ENCODE data around the gene TCAF2.
"Not testable (repeated sequence)": the region's sequence is repeated elsewhere in the genome, so short reads cannot be mapped to it uniquely, and the experiment has no call there.

The TCAF2 gene

DNA sequence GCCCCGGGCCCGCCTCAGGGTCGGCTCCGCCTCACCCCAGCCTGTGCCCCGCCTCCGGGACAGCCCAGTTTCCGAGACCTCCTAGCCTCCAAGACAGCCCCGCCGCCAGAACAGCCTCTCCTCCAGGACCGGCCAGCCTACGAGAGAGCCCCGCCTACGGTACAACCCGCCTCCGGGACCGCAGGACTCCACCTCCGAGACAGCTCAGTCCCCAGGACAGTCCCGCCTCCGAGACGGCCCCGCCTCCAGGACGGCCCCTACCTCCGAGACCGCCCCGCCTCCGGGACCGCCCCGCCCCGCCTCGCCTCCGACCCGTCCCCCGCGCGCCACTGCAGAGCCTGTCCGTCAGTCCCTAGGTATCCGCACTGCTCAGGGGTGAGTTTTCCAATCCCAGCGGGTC is at the start of gene TCAF2:
Gene TCAF2, plus strand, starts transcription at position 329 of the 400 bp plus-strand sequence.
- DNase-seq (ENCODE audit: low read depth in 2 of 2, low spot score in 1 of 2), result peak; percentile 41 to 43

GRCh38 chr7:143571501-143571900 is 49.3 kb upstream of the TCAF2 start, which contains the start of gene CTAGE15:
Gene CTAGE15, plus strand, starts transcription at chr7:143571801. Its CDS starts 17 bp downstream, at chr7:143571818.
- DNase-seq (ENCODE audit: low read depth in 2 of 2, low spot score in 1 of 2), result not testable (repeated sequence)

DNA sequence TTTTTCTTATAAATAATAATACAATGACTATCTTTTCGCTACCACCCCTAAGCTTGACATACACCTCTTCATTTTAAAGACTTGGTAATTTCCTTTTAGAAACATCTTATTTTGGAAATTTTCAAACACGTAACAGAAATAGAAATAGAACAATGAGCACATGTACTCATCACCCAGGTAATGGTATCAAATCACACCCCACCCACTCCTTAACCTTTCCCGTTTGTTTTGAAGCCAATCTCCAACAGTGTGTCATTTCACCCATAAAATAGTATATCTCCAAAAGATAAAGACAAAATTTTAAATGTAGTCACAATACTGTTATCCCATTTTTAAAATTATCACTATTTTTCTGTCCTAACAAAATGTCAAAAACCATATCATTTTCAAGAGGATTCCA is 32.6 kb upstream of the TCAF2 start:
- not testable (repeated sequence) for DNase-seq (ENCODE audit: low read depth in 2 of 2, low spot score in 1 of 2)

GRCh38 chr7:143589897-143590296 is 30.9 kb upstream of the TCAF2 start:
- DNase-seq (ENCODE audit: low read depth in 2 of 2, low spot score in 1 of 2), result not testable (repeated sequence)

DNA sequence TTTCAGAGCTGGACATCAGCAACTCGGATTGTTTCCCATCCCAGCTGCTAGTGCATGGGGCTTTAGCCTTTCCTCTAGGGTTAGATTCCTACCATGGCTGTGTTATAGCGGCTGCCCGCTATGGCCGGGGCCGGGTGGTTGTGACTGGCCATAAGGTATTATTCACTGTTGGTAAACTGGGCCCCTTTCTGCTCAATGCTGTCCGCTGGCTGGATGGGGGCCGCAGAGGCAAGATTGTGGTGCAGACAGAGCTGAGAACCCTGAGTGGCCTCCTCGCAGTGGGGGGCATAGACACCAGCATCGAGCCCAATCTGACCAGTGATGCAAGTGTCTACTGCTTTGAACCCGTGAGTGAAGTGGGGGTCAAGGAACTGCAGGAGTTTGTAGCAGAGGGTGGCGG is 22.7 kb upstream of the TCAF2 start:
- not testable (repeated sequence) for DNase-seq (ENCODE audit: low read depth in 2 of 2, low spot score in 1 of 2)

DNA sequence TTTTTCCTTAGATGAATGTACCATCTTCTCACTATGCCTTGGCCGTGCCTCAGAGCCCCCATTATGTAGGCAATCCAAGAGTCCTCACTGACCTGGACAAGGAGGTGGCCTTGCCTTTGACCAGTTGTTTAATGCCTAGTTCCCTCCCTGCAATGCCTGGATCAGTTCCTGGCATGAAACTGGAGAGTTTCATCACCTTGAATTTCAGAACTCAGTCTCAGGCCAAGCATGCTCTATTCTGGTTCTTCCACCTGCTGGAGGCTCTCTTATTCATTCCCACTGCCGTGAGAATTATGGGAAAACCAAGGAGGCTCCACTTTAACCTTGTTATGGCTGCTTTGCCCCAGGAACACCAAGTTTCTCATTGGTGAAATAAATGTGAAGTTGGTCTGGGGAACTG is 17.2 kb upstream of the TCAF2 start:
- DNase-seq (ENCODE audit: low read depth in 2 of 2, low spot score in 1 of 2), result not testable (repeated sequence)

DNA sequence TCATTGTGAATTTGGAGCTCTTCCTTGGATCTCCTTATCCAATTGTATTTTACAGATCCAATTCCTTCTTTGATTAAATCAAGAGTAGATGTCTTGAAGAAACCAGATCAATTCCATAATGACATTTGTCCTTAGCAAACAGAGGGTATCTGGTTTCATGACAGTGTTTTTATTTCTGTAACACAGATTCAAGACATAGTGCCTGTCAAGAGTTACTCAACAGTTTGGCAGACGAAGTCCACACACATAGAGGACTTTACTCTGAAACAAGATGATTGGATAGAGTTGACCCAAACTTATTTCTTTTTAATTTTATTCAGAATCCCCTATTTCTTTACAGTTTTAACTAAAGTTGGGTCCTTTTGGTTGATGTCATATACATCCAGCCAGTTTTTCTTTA is 14.7 kb upstream of the TCAF2 start:
- not testable (repeated sequence) for DNase-seq (ENCODE audit: low read depth in 2 of 2, low spot score in 1 of 2)

- DNase-seq (ENCODE audit: low read depth in 2 of 2, low spot score in 1 of 2), result not testable (repeated sequence)
Measured at GRCh38 chr7:143615545-143615944, 5.2 kb upstream of the TCAF2 start.

DNA sequence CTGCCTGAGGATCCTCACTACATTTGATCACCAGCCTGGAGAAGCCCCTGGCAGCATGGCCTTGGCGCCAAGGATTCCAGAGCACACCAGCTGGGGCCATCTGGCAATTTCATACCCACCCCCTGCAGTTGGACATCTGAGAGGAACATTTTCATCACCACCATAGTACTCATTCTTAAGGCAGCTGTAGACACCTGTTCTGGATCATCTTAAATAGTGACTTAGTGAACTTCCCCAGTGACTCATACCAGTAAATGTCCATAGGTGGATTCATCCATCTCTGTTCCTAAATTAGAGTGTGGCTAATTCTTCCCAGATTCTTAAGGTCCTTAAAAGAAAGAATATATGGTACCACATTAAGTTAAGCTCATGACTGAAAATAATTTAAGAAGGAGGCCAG is 3.6 kb upstream of the TCAF2 start:
- DNase-seq (ENCODE audit: low read depth in 2 of 2, low spot score in 1 of 2), result not testable (repeated sequence)

- DNase-seq (ENCODE audit: low read depth in 2 of 2, low spot score in 1 of 2), result not testable (repeated sequence)
Measured at GRCh38 chr7:143620058-143620457, 716 bp upstream of the TCAF2 start.

DNA sequence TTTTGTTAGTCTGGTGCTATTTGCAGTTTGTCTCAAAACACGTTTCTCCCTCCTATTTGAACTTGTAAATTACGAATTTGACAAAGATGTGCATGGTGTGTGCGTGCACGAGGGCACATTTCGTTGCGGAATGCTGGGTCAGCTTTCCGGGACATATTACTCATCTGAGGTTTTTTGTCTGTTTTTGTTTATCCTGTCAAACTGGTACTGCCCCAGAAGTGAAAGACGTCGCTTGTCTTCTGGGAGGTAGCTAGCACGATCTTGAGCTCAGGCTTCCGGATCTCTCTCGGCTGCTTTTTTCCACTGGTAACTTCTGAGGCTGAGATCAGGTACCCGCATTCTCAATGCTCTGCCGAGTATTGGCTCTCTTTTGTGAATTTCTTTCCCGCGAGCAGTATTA is 401 bp downstream of the TCAF2 start:
- not testable (repeated sequence) for DNase-seq (ENCODE audit: low read depth in 2 of 2, low spot score in 1 of 2)

DNA sequence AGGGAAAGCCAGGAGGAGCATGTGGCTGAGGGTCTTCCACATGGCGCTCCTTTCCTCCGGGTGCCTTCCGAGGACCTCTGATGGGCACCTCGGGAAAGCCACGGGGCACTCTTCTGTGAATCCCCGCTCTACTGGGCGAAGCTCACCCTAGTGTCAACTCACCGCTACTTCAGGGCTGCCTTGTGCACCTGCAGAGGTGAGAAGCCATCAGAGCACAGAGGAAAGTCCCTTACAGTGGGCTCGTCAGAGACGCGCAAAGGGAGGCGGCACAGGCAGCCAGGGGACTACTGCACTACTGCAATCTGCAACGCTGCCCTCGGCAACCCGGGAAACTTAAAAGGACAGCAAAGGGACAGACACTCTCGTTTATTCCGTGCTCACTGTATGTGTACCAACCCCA is 1.4 kb downstream of the TCAF2 start:
- not testable (repeated sequence) for DNase-seq (ENCODE audit: low read depth in 2 of 2, low spot score in 1 of 2)

GRCh38 chr7:143630653-143631052 is 9.9 kb downstream of the TCAF2 start:
- DNase-seq (ENCODE audit: low read depth in 2 of 2, low spot score in 1 of 2), result not testable (repeated sequence)

DNA sequence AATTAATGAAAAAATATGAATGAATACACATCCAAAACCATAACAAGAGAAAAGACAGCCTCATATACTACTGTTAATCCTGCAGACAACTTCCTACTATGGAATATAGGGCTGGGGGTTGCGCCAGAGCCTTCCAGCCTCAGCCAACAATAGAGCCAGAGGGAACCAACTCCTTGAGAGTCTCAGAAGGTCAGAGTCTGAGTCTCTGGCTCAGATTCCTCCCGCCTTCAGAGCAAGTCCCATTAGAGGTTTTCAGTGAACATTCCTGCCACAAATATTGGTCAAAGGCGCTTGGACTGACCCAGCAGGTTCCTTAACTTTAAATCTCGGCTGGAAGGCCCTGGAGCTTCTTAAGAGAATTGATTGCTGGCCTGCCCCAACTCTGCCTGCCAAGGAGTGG is 11.7 kb downstream of the TCAF2 start:
- DNase-seq (ENCODE audit: low read depth in 2 of 2, low spot score in 1 of 2), result not testable (repeated sequence)

- not testable (repeated sequence) for DNase-seq (ENCODE audit: low read depth in 2 of 2, low spot score in 1 of 2)
Measured at GRCh38 chr7:143633013-143633618, 12.3 kb downstream of the TCAF2 start.

DNA sequence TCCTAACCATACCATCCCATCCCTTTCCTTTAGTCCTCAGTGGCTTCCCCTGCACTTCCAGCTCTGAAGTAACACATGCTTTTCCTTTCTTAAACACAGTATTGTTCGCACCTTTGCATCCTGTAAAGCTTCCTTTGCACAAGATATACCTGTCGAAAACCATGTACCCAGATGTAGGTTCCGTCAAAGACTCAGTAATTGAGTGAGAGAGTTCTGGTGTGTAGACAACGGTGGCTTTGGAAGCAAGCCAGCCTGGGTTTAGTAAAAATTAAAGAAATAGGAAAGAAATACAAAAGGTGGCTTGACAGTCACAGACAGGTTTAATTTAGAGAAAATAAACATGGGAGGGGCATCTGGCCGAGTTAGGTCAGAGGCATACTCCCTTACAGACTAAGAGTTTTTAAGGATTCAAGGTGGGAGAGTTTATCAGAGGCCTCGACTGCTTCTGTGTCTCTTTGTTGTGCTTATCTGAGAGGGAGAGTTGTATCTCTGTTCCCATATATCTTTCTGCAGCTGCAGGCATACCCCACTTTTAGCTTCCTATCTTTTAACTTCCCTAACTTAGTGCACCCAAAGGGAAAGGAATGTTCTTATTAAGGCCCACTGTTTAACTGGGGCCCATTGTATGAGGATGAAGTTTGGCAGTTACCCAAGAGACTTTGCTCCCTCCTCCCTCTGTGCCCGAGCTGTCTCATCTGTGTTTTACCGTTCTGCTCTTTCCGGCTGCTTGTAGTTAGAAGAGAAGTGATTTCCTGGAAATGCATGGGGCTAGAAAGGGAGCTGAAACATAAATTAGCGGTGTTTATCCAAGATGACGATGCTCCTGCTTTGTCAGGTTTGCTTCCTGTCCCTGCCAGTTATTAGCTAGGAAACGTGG is 14.8 kb downstream of the TCAF2 start:
- DNase-seq (ENCODE audit: low read depth in 2 of 2, low spot score in 1 of 2), result not testable (repeated sequence)

DNA sequence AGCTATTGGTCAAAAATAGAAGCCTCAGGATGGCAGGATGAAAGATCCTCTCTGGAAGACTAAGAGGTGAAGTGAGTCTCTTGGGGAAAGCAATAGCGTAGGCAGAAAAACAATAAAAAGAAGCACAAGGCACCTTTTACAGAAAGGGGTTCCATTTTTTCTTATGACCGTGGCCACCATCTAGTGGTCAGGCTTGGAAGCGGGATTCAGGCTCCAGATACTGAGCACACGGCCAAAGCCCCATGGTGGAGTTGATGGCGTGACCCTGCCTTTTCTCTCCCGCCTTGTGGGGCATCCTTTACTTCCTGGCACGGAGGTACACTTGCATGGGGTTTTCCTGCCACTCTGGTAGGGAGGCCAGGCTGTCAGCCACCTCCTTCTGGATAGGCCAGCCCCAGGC is 18.6 kb downstream of the TCAF2 start:
- not testable (repeated sequence) for DNase-seq (ENCODE audit: low read depth in 2 of 2, low spot score in 1 of 2)

DNA sequence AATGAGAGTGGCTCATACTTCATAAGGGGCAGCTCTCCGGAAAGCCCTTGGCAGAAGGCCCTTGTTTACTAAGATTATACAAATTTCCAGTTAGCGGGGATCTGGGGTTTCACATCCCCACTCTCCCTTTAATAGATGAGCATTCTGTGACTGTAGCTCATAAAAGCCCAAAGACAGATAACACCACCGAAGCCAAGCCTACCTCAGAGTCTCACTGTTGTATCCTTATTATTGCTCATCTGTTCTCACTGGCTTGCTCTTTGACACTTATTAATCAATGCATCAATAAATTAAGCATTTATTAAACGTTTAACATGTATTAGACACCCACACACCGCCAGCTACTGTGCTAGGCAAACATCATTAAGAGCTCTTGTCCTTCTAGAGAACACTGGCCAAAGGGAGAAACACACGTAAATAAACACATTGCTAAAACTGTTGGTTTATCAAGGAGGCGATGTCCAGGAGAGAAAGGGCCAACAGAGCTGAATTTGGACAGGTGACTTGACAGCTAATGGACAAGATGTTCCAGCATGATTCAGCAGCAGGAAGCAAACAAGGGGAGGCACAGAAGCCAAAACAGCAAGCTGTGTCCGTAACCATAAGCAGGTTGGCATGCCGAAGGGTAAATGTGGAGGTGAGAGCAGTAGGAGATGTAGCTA is 19.9 kb downstream of the TCAF2 start:
- not testable (repeated sequence) for DNase-seq (ENCODE audit: low read depth in 2 of 2, low spot score in 1 of 2)

DNA sequence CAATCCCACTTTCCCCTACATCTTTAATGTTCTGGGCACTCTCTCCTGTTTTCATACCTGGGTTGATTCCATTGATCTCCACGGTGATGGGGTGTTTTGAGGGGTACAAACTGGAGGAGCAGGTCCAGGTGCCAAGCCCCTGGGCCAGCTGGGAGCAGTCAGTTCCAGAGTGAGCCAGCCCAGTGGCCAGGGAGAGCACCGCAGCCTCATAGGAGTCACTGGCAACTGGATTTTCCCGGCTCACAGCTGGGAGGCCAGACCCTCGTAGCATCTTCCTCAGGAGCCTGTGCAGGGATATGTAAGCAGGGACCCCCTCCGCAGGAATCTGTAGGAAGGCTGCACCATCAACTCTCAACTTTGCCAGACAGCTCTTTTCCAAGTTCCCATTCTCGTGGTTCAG is 25.8 kb downstream of the TCAF2 start:
- DNase-seq (ENCODE audit: low read depth in 2 of 2, low spot score in 1 of 2), result not testable (repeated sequence)

GRCh38 chr7:143649902-143650301 is 29.1 kb downstream of the TCAF2 start:
- not testable (repeated sequence) for DNase-seq (ENCODE audit: low read depth in 2 of 2, low spot score in 1 of 2)

- not testable (repeated sequence) for DNase-seq (ENCODE audit: low read depth in 2 of 2, low spot score in 1 of 2)
Measured at GRCh38 chr7:143650447-143650846, 29.7 kb downstream of the TCAF2 start.

Data from stimulated activated CD8-positive, alpha-beta memory T cell treated with anti-CD3 and anti-CD28 coated beads, Interleukin-4, amount 100 ng/mL, for 1 hour (primary cell).